GM10847 (cell line): ENCODE measurements around the gene LGI1.

Experiments used
- POLR2A ChIP-seq: IDR thresholded peaks from 2 replicates; pipeline ENCODE4 v1.6.1; 2011; ENCODE audit not compliant: insufficient read length; ENCODE audit errors: extremely low read depth

LGI1 gene

DNA sequence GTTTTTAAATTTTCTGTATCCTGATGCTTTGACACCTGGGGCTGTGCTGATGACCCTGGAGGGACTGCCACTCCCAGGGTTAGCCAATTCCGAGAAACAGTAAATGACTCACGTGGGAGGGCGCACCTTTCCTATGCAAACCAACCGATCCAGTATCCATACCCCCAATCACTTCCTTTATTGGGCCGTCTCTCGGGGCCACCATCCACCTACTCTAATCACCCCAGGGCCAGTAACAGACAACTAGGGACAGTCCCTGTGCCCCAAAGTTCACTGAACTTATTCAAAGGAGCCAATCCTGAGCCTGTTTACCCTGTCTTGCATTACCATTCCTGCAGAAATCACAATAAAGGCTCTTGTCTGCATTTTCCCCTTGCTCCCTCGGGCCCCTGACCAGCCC, 6.6 kb upstream of the LGI1 start:
- TF ChIP-seq POLR2A, result no peak

DNA sequence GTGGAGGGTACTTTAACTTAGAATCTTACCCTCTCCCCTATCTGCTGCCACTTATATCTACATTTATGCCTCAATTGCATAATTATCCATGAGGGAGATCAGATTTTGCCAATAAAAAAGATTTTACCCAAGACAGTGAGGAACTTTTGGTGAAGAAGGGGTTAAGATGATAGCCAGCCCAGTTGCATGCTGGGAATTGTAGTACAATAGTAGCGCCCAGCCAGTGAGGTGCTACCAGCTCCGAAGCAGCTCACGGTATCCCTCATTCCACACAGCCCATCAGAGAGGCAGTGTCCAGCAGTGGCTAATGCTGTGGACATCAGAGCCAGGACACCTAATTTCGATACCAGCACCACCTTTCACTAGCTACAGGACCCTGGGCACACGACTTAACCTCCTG, 5.9 kb upstream of the LGI1 start:
- no peak for TF ChIP-seq POLR2A

GRCh38 chr10:93752761-93753160, 5.0 kb upstream of the LGI1 start:
- TF ChIP-seq POLR2A, result no peak

DNA sequence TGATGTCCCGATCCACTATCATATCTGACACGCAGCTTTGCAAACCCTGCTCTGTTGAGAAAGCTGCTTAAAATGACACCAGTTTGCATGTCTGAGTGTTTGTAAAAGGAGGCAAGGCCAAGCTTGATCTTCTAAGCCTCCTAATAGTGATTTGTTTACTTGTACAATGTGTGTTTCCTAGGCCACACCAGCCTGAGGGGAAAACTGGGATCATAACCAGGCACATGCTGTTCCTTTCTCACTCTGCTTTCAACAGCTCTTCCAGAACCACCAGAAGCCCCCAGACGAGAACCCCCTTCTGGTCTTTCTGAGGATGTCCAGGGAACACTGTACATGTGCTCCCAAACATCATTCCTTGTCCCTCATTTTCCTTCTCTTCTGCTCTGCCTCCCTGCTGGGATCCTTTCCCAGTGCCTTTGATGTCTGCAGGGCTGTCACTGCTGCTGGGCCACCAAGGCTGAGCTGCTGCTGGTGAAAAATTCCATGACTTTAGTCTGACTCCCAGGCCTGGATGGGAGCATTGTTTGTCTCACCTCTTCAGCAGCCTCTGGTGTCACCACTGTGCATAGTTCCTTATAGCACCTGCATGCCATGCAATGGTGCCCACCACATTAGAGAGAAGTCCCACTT, 4.0 kb upstream of the LGI1 start:
- TF ChIP-seq POLR2A, result no peak

DNA sequence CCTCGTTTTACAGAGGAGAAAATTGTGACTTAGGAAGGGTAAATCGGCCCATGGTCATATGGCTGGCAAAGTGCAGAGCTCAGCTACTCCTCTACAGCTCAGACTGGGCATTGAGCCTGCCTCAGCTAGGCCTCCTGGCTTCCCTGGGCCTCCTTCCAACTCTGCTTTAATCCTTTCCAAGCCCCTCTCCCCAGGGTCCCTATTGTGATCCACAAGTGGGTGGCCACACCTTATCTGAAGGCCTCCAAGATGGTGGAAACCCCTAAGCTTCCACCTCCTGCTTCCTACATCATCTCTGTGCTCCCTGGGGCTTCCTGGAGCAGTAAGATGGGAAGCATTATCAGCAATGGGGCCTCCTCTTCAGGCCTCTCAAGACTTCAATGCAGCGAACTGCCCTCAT, 3.0 kb upstream of the LGI1 start:
- TF ChIP-seq POLR2A, result no peak

GRCh38 chr10:93755443-93756116, 2.2 kb upstream of the LGI1 start:
- TF ChIP-seq POLR2A, result no peak

GRCh38 chr10:93756118-93756517, 1.6 kb upstream of the LGI1 start:
- TF ChIP-seq POLR2A, result no peak

- no peak for TF ChIP-seq POLR2A
These were observed 600 bp upstream of the LGI1 start for GRCh38 chr10:93757136-93757535.

- no peak for TF ChIP-seq POLR2A
These were observed 761 bp downstream of the LGI1 start for GRCh38 chr10:93758508-93758885.

DNA sequence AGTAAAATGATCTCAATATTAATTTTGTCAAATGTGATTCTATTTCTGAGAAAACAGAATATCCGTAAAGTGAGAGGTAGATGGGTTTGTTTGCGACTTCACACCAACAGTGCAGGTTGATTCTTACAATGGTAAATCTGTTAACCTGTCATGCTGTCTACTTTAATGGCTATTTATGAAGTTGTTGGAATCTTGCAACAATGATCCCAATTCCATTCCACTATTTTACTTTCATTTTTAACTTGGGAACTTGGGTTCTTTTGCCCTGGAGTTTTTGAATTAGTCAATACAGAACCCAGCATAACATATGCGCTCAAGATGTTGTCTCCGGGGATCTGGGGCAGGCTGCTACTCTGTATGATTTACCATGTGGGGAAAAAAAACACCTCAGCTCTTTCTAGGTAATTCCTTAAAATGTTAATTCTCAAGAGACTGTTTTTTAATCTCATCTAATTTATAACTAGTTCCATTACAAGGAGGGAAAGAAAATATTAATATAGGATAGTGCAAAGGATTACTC, 1.2 kb downstream of the LGI1 start:
- TF ChIP-seq POLR2A, result no peak

GRCh38 chr10:93760490-93760889, 2.8 kb downstream of the LGI1 start:
- TF ChIP-seq POLR2A, result no peak

DNA sequence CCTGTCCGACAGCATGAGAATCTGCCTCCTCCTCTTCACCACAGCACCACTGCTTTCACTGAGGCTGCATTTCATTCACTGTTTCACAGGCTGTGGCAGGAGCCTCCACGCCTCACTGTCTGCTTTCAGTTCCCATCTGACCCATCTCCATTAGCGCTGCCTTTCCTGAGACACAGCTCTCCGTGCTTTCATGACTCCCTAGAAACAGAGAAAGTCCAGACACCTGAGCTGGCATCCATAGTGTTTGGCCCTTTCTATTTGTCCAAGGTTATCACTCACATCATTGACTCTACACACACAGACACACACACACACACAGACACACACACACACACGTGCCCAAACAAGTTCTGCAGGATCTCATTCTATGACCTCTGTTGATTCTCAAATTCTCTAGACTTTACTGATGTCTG, 5.2 kb downstream of the LGI1 start:
- TF ChIP-seq POLR2A, result no peak

GRCh38 chr10:93766918-93767317, 9.2 kb downstream of the LGI1 start:
- TF ChIP-seq POLR2A, result no peak

DNA sequence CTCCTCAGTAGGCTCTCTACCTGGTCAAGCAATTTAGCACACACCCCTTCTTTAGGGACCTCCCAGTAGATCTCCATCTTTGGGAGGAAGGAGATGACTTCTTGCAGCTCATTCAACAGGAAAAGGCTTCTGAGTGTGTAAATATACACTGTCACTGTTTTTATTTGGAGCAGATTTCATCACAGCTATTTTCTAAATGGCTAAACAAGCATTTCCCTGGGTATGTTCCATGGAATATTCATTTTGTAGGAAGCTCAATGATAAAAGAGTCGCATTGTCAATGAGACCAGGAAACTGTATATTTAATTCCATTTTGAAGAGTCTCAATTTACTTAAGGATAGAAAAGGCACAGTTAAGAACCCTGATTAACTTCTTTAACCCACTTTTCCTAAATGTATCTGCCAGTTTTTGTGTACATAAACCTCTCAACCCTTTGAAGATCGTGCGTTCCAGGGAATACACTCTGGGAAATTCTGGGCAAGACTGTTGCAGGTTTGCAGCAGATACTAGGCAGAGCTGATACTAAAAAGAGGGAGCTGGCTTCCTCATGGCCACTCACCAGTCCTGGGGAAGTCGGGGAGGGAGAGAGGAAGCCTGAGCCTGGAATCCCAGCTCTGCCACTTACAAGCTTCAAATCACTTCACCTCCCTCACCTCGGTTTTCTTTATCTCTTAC, 10.1 kb downstream of the LGI1 start:
- TF ChIP-seq POLR2A, result no peak

DNA sequence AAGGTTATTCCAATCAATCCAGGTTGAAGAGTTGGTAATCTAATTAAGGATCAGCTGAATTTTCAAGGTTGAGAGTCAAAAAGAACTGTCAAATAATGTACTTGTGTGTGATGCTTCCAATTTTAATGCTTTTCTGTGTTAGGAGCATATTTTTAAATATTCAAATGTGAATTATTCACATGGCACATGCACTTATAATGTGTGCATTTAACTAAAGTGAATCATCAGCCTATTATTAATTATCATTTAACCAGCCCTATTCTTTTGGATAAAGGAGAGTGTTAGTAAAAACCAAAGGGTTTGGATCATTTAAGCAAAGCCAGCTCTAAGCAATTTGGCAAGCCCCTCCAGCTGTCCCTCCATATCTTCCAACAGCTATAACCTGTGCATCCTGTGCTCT, 11.2 kb downstream of the LGI1 start:
- no peak for TF ChIP-seq POLR2A

GRCh38 chr10:93771354-93771753, 13.6 kb downstream of the LGI1 start:
- TF ChIP-seq POLR2A, result no peak
